Hepatocyte (in vitro differentiated cells): ENCODE data around the gene GNB3.

Experiments
- CTCF ChIP-seq: fragments of 200-600 bp; sonication (generic); IDR thresholded peaks from 2 replicates; pipeline ENCODE4 v1.5.1; 2016; ENCODE audit warnings: antibody characterized with exemption, mild to moderate bottlenecking; ENCODE audit not compliant: poor library complexity
- EZH2 ChIP-seq: fragments of 200-600 bp; sonication (generic); IDR thresholded peaks from 2 replicates; pipeline ENCODE4 v1.6.1; 2016; ENCODE audit warnings: antibody characterized with exemption, mild to moderate bottlenecking, borderline replicate concordance
- EZH2phosphoT487 ChIP-seq: fragments of 200-600 bp; sonication (generic); IDR thresholded peaks from one replicate; pipeline ENCODE4 v1.6.1; 2018; ENCODE audit warnings: antibody characterized with exemption, mild to moderate bottlenecking, low read depth, moderate library complexity; ENCODE audit not compliant: unreplicated experiment, severe bottlenecking

- TF ChIP-seq CTCF, result no peak
- TF ChIP-seq EZH2, result no peak
- TF ChIP-seq EZH2phosphoT487, result no peak
Observed at GRCh38 chr12:6830286-6830890, 10.3 kb upstream of the GNB3 start.
